ENCODE data around the gene C2orf49.

The C2orf49 gene

GRCh38 chr2:105362862-105363591, 25.7 kb downstream of the C2orf49 start:
- DNase-seq (ENCODE audit: low spot score) = no peak

- DNase-seq (ENCODE audit: low spot score) = no peak
Observed at GRCh38 chr2:105364436-105365139, 27.2 kb downstream of the C2orf49 start.

GRCh38 chr2:105365206-105365605, 27.9 kb downstream of the C2orf49 start:
- DNase-seq (ENCODE audit: low spot score) = no peak

GRCh38 chr2:105368759-105369408, 31.5 kb downstream of the C2orf49 start:
- DNase-seq (ENCODE audit: low spot score) = no peak

GRCh38 chr2:105369777-105370690, 32.7 kb downstream of the C2orf49 start:
- DNase-seq (ENCODE audit: low spot score) = peak; percentile 37

GRCh38 chr2:105371156-105371555, 33.8 kb downstream of the C2orf49 start:
- no peak for DNase-seq (ENCODE audit: low spot score)

- no peak for DNase-seq (ENCODE audit: low spot score)
Observed at GRCh38 chr2:105371810-105372209, 34.5 kb downstream of the C2orf49 start.

GRCh38 chr2:105373344-105373781, 36.0 kb downstream of the C2orf49 start:
- no peak for DNase-seq (ENCODE audit: low spot score)

- no peak for DNase-seq (ENCODE audit: low spot score)
Observed at GRCh38 chr2:105373895-105374401, 36.6 kb downstream of the C2orf49 start.

GRCh38 chr2:105375001-105375561, 37.7 kb downstream of the C2orf49 start:
- no peak for DNase-seq (ENCODE audit: low spot score)

GRCh38 chr2:105376010-105376409, 38.7 kb downstream of the C2orf49 start:
- DNase-seq (ENCODE audit: low spot score) = no peak

- no peak for DNase-seq (ENCODE audit: low spot score)
Observed at GRCh38 chr2:105376789-105377240, 39.5 kb downstream of the C2orf49 start.

- DNase-seq (ENCODE audit: low spot score) = no peak
Observed at GRCh38 chr2:105377871-105378270, 40.5 kb downstream of the C2orf49 start.

- DNase-seq (ENCODE audit: low spot score) = no peak
Observed at GRCh38 chr2:105378276-105378840, 41.0 kb downstream of the C2orf49 start.

GRCh38 chr2:105378921-105379383, 41.6 kb downstream of the C2orf49 start:
- no peak for DNase-seq (ENCODE audit: low spot score)

GRCh38 chr2:105379741-105380186, 42.4 kb downstream of the C2orf49 start:
- DNase-seq (ENCODE audit: low spot score) = no peak

GRCh38 chr2:105380432-105381100, 43.2 kb downstream of the C2orf49 start:
- DNase-seq (ENCODE audit: low spot score) = no peak

GRCh38 chr2:105381101-105381668, 43.8 kb downstream of the C2orf49 start:
- DNase-seq (ENCODE audit: low spot score) = no peak

GRCh38 chr2:105382177-105382576, 44.8 kb downstream of the C2orf49 start:
- no peak for DNase-seq (ENCODE audit: low spot score)

All from HuH-7.5 (cell line).